DOHH2 (cell line): ENCODE measurements around the gene MVD.
A peak's percentile ranks its signal among the peaks of the same experiment; 100 is the strongest.

Experiments
- H3F3A ChIP-seq: fragments of 200-600 bp; sonication (generic), shearing (Covaris generic); 2 replicates; pipeline ENCODE4 v1.6.0; 2016; ENCODE audit warnings: antibody characterized with exemption, mild to moderate bottlenecking; ENCODE audit not compliant: control insufficient read depth, insufficient read depth
- H3K27ac ChIP-seq: fragments of 200-600 bp; sonication (generic); 2 replicates; pipeline ENCODE4 v1.5.1; 2014; ENCODE audit warnings: low read depth, mild to moderate bottlenecking, low read length, moderate library complexity
- H3K27me3 ChIP-seq: fragments of 200-600 bp; sonication (generic); 2 replicates; pipeline ENCODE4 v1.6.1; 2014; ENCODE audit warnings: mild to moderate bottlenecking, low read length, mixed read lengths; ENCODE audit not compliant: control insufficient read depth
- H3K36me3 ChIP-seq: fragments of 200-600 bp; sonication (generic); 2 replicates; pipeline ENCODE4 v1.6.1; 2014; ENCODE audit warnings: mild to moderate bottlenecking, low read length, moderate library complexity, mixed read lengths; ENCODE audit not compliant: control insufficient read depth
- H3K4me1 ChIP-seq: fragments of 200-600 bp; sonication (generic); 2 replicates; pipeline ENCODE4 v1.6.1; 2014; ENCODE audit warnings: mild to moderate bottlenecking, low read length, mixed read lengths; ENCODE audit not compliant: control insufficient read depth
- H3K4me2 ChIP-seq: fragments of 200-600 bp; sonication (generic); 2 replicates; pipeline ENCODE4 v1.6.0; 2014; ENCODE audit warnings: mild to moderate bottlenecking, low read length, moderate library complexity
- H3K4me3 ChIP-seq: fragments of 200-600 bp; sonication (generic); 2 replicates; pipeline ENCODE4 v1.5.1; 2014; ENCODE audit warnings: mild to moderate bottlenecking, low read length, mixed read lengths
- H3K79me2 ChIP-seq: fragments of 200-600 bp; sonication (generic); 2 replicates; pipeline ENCODE4 v1.6.1; 2014; ENCODE audit warnings: mild to moderate bottlenecking, low read length, mixed read lengths; ENCODE audit not compliant: control insufficient read depth
- H3K9me2 ChIP-seq: fragments of 200-600 bp; sonication (generic); replicated peaks from 2 replicates; pipeline ENCODE4 v1.6.1; 2014; ENCODE audit warnings: mild to moderate bottlenecking, low read length, mixed read lengths; ENCODE audit not compliant: control insufficient read depth
- H3K9me3 ChIP-seq: fragments of 200-600 bp; sonication (generic); 2 replicates; pipeline ENCODE4 v1.6.1; 2014; ENCODE audit warnings: antibody characterized with exemption, low read length, mixed read lengths; ENCODE audit not compliant: control insufficient read depth, insufficient read depth
- H4K20me1 ChIP-seq: fragments of 200-600 bp; sonication (generic); 2 replicates; pipeline ENCODE4 v1.6.0; 2014; ENCODE audit warnings: low read depth, mild to moderate bottlenecking, antibody characterized with exemption, low read length, moderate library complexity; ENCODE audit not compliant: control insufficient read depth, insufficient read depth
- CTCF ChIP-seq: fragments of 200-600 bp; sonication (generic); IDR thresholded peaks from one replicate; pipeline ENCODE4 v1.5.1; 2014; ENCODE audit warnings: antibody characterized with exemption, mild to moderate bottlenecking, low read depth, low read length; ENCODE audit not compliant: poor library complexity, severe bottlenecking
- EZH2phosphoT487 ChIP-seq: fragments of 200-600 bp; sonication (generic); IDR thresholded peaks from 2 replicates; pipeline ENCODE4 v1.6.1; 2017; ENCODE audit warnings: borderline replicate concordance, mild to moderate bottlenecking, antibody characterized with exemption, low read length, moderate library complexity, mixed read lengths

Gene MVD

GRCh38 chr16:88628512-88628974 is 34.3 kb downstream of the MVD start:
- H3K36me3 ChIP-seq = peaks cover 81% of the 10 kb centered on the region
- no peaks in the 10 kb centered on the region for H3K79me2 ChIP-seq
- H3K4me3 ChIP-seq = no peak overlapping the region
- peak; percentile 62 for TF ChIP-seq CTCF
- no peak for TF ChIP-seq EZH2phosphoT487
- 0 out of 2 replicates have a peak, but pooled peaks cover 7% of the 10 kb centered on the region for H3F3A ChIP-seq
- no peak overlapping the region for H3K27ac ChIP-seq
- H4K20me1 ChIP-seq = no peaks in the 10 kb centered on the region; the same call in 1 of the 2 replicates
- H3K27me3 ChIP-seq = no peaks in the 10 kb centered on the region
- H3K4me1 ChIP-seq = peaks cover 14% of the 10 kb centered on the region
- H3K4me2 ChIP-seq = no peak overlapping the region
- no peaks in the 10 kb centered on the region for H3K9me2 ChIP-seq
- no peaks in the 10 kb centered on the region for H3K9me3 ChIP-seq

- H3K4me1 ChIP-seq = peaks cover 7% of the 10 kb centered on the region
- 0 out of 2 replicates have a peak, but pooled peaks cover 7% of the 10 kb centered on the region for H3F3A ChIP-seq
- H3K4me3 ChIP-seq = no peak overlapping the region
- H4K20me1 ChIP-seq = no peaks in the 10 kb centered on the region; the same call in 1 of the 2 replicates
- no peaks in the 10 kb centered on the region for H3K9me3 ChIP-seq
- H3K9me2 ChIP-seq = no peaks in the 10 kb centered on the region
- H3K4me2 ChIP-seq = no peak overlapping the region
- no peaks in the 10 kb centered on the region for H3K79me2 ChIP-seq
- H3K27me3 ChIP-seq = no peaks in the 10 kb centered on the region
- peak; percentile 9 for TF ChIP-seq CTCF
- TF ChIP-seq EZH2phosphoT487 = no peak
- no peak overlapping the region for H3K27ac ChIP-seq
- peaks cover 84% of the 10 kb centered on the region for H3K36me3 ChIP-seq
These were observed 35.1 kb downstream of the MVD start for GRCh38 chr16:88627531-88628411.

GRCh38 chr16:88626646-88627045 is 36.2 kb downstream of the MVD start:
- H3K4me3 ChIP-seq = no peak overlapping the region
- H3K4me1 ChIP-seq = peaks cover 7% of the 10 kb centered on the region
- H3K9me2 ChIP-seq = no peaks in the 10 kb centered on the region
- no peaks in the 10 kb centered on the region for H3K9me3 ChIP-seq
- no peak overlapping the region for H3K27ac ChIP-seq
- no peaks in the 10 kb centered on the region for H3K79me2 ChIP-seq
- TF ChIP-seq EZH2phosphoT487 (no peak), CTCF (no peak)
- H3K36me3 ChIP-seq = peaks cover 86% of the 10 kb centered on the region
- H3K27me3 ChIP-seq = no peaks in the 10 kb centered on the region
- 0 out of 2 replicates have a peak, but pooled peaks cover 5% of the 10 kb centered on the region for H3F3A ChIP-seq
- no peak overlapping the region for H3K4me2 ChIP-seq
- H4K20me1 ChIP-seq = no peaks in the 10 kb centered on the region; the same call in 1 of the 2 replicates
